Gastrocnemius medialis (tissue), 4 donors: Measurements from ENCODE around the gene ALPL. TPM values are rescaled to one million over a fixed set of nuclear protein-coding genes. Genes with fewer than 3 reads are reported as not detected.

ENCODE experiments used
- ATAC-seq, 2 donors: fragments of 150-250 bp; one replicate each; pipeline ENCODE4 v1.9.1; 2016
- DNase-seq, 2 donors: peaks; one replicate each; pipeline ENCODE4 v3.0.0-alpha.2; 2019
- H3K27ac ChIP-seq, 4 donors: fragments of 200-600 bp; sonication (generic); 1 replicate in 1 of 4; 2 replicates in 3 of 4; pipeline ENCODE4 v1.5.1; 2016 to 2018; ENCODE audit warnings: mild to moderate bottlenecking in 2 of 4, moderate library complexity in 1 of 4
- H3K27me3 ChIP-seq, 3 donors: fragments of 200-600 bp; sonication (generic) in 2 of 3; 1 replicate in 1 of 3; 2 replicates in 2 of 3; pipeline versions ENCODE4 v1.5.1 to v1.6.0; 2016 to 2019; ENCODE audit warnings: mild to moderate bottlenecking in 1 of 3, moderate library complexity in 1 of 3
- H3K36me3 ChIP-seq, 2 donors: fragments of 200-600 bp; sonication (generic) in 1 of 2; one replicate each; pipeline ENCODE4 v1.5.1; 2017 to 2018
- H3K4me1 ChIP-seq, 2 donors: fragments of 200-600 bp; sonication (generic) in 1 of 2; one replicate each; pipeline ENCODE4 v1.5.1; 2016 to 2017; ENCODE audit warnings: mild to moderate bottlenecking in 2 of 2
- H3K4me3 ChIP-seq, 4 donors: fragments of 200-600 bp; sonication (generic) in 3 of 4; 1 replicate in 1 of 4; 2 replicates in 3 of 4; pipeline ENCODE4 v1.5.1; 2016 to 2019; ENCODE audit warnings: mild to moderate bottlenecking in 2 of 4
- H3K9me3 ChIP-seq, 3 donors: fragments of 200-600 bp; sonication (generic) in 2 of 3; 1 replicate in 1 of 3; 2 replicates in 2 of 3; pipeline ENCODE4 v1.5.1; 2016 to 2019
- POLR2A ChIP-seq, 2 donors: fragments of 450-650 bp; IDR thresholded peaks; one replicate each; pipeline ENCODE4 v1.6.1; 2017; ENCODE audit warnings: antibody characterized with exemption in 2 of 2, mild to moderate bottlenecking in 2 of 2, moderate library complexity in 2 of 2
- in situ Hi-C, 4 donors: fragments of 200-750 bp; cut with MboI; loops; one replicate each; pipeline versions ENCODE4 v1.15.0 to v1.8.0; 2017; ENCODE audit warnings: low sequenced_read_pairs in 4 of 4
- intact Hi-C: fragments of 100-400 bp; cut with DNase I; formaldehyde crosslinking; loops from one replicate; pipeline ENCODE4 v1.15.1; 2023; ENCODE audit warnings: low total_unique reads
- total RNA-seq, 4 donors: library from RNA; depleted of rRNA; stranded (reverse); fragments of >200 nt; gene quantifications; one replicate each; pipeline versions ENCODE4 v1.1.0 to v1.2.3, GENCODE V29; 2016
- TF ChIP-seq, protein P1 (sequence below), 5 experiments: fragments of 450-650 bp in 3 of 5; fragments of 200-600 bp in 2 of 5; sonication (generic) in 2 of 5; IDR thresholded peaks in 4 of 5; conservative IDR thresholded peaks in 1 of 5; 1 replicate in 4 of 5; 2 replicates in 1 of 5; pipeline ENCODE4 v1.5.1; 2016 to 2019; ENCODE audit warnings: antibody characterized with exemption in 5 of 5, mild to moderate bottlenecking in 3 of 5, moderate library complexity in 3 of 5

The ALPL gene
- total RNA-seq, 4 donors from 2014 or later: 0.90 to 3.6 (median 2.2) TPM

- peaks cover 0 to 4% (median under 1%) of the 10 kb centered on the region in 3 donors for H3K27me3 ChIP-seq
- H3K36me3 ChIP-seq: no peaks in the 10 kb centered on the region
- ATAC-seq: no peak
- H3K4me3 ChIP-seq: no peak overlapping the region
- H3K9me3 ChIP-seq: no peaks in the 10 kb centered on the region
- DNase-seq: no peak
- TF ChIP-seq, protein P1, sequence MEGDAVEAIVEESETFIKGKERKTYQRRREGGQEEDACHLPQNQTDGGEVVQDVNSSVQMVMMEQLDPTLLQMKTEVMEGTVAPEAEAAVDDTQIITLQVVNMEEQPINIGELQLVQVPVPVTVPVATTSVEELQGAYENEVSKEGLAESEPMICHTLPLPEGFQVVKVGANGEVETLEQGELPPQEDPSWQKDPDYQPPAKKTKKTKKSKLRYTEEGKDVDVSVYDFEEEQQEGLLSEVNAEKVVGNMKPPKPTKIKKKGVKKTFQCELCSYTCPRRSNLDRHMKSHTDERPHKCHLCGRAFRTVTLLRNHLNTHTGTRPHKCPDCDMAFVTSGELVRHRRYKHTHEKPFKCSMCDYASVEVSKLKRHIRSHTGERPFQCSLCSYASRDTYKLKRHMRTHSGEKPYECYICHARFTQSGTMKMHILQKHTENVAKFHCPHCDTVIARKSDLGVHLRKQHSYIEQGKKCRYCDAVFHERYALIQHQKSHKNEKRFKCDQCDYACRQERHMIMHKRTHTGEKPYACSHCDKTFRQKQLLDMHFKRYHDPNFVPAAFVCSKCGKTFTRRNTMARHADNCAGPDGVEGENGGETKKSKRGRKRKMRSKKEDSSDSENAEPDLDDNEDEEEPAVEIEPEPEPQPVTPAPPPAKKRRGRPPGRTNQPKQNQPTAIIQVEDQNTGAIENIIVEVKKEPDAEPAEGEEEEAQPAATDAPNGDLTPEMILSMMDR (IDR thresholded peaks at IDR 0.05 in 4 of 5, conservative IDR thresholded peaks at IDR 0.05 in 1 of 5): no peak
- TF ChIP-seq POLR2A (IDR thresholded peaks at IDR 0.05): no peak
- intact Hi-C loops (no loop called here), in situ Hi-C loops (no loop called here)
- H3K27ac ChIP-seq: no peak overlapping the region
- no peaks in the 10 kb centered on the region for H3K4me1 ChIP-seq
Measured at GRCh38 chr1:21560916-21561638, 51.9 kb downstream of the ALPL start.

DNA sequence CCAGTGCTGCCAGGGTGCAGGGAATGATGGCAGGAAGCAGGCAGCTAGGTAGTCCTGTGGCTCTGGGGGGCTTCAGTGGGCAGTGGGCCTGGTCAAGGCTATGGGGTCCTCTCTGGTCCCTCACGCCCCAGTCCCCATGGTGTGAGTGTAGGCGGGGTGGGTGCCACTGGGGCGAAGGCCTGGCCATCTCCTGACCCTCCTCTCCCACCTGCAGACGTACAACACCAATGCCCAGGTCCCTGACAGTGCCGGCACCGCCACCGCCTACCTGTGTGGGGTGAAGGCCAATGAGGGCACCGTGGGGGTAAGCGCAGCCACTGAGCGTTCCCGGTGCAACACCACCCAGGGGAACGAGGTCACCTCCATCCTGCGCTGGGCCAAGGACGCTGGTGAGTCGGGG, 53.7 kb downstream of the ALPL start:
- intact Hi-C loops (no loop called here), in situ Hi-C loops (no loop called here)
- no peaks in the 10 kb centered on the region for H3K4me1 ChIP-seq
- DNase-seq: no peak
- TF ChIP-seq POLR2A (IDR thresholded peaks at IDR 0.05): no peak
- TF ChIP-seq, protein P1 (IDR thresholded peaks at IDR 0.05 in 4 of 5, conservative IDR thresholded peaks at IDR 0.05 in 1 of 5): no peak
- H3K9me3 ChIP-seq: no peaks in the 10 kb centered on the region
- no peak for ATAC-seq
- no peak overlapping the region for H3K4me3 ChIP-seq
- no peaks in the 10 kb centered on the region for H3K36me3 ChIP-seq
- H3K27me3 ChIP-seq: peaks cover 0 to 1% (median 0%) of the 10 kb centered on the region in 3 donors
- H3K27ac ChIP-seq: no peak overlapping the region

DNA sequence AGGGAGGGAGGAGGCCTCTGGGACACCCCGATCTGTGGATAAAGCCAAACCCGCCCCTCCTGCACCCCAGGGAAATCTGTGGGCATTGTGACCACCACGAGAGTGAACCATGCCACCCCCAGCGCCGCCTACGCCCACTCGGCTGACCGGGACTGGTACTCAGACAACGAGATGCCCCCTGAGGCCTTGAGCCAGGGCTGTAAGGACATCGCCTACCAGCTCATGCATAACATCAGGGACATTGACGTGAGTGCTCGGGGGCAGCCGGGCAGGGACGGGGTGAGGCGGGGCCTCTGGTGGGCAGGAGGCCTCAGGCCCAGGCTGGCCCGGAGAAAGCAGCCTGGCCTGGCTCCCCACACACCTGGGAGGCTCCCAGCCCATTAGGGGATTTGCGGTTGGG, 54.7 kb downstream of the ALPL start:
- TF ChIP-seq POLR2A (IDR thresholded peaks at IDR 0.05): no peak
- TF ChIP-seq, protein P1 (IDR thresholded peaks at IDR 0.05 in 4 of 5, conservative IDR thresholded peaks at IDR 0.05 in 1 of 5): no peak
- intact Hi-C loops: no loop called here

DNA sequence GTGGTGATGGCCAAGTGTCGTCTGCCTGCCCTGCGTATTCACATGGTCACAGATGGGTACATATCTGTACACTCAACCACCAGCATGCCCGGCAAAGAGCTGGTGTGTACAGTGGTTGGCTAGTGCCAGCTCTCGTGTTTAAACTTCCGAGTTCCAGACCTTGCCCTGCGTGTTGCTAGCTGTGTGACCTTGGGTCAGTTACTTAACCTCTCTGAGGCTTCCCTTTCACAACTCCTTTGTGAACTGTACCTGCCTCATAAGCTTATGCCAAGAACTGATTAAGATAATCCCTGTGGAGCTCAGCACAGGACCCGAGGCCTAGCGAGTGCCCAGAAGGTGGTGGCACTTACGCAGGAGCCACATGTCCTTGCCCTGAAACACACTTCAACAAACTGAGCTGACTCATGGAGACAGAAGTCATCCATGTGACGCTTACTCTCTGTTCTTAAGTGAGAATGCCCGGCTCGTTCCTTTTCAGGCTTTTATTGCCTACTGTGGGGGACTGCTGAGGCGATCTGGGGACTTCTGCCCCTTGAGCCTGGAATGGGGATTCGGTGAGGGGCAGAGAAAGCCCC, 55.4 kb downstream of the ALPL start:
- in situ Hi-C loops (no loop called here), intact Hi-C loops (no loop called here)
- ATAC-seq: no peak

More for the DNA sequence above, 54.7 kb downstream of the ALPL start:
- Histone ChIP-seq H3K27me3 (no peaks in the 10 kb centered on the region), H3K4me1 (no peaks in the 10 kb centered on the region), H3K4me3 (no peak overlapping the region), H3K36me3 (no peaks in the 10 kb centered on the region), H3K27ac (no peak overlapping the region), H3K9me3 (no peaks in the 10 kb centered on the region)
- DNase-seq (no peak), ATAC-seq (no peak)
- in situ Hi-C loops: no loop called here

More for the DNA sequence above, 55.4 kb downstream of the ALPL start:
- Histone ChIP-seq H3K4me1 (no peaks in the 10 kb centered on the region), H3K27me3 (no peaks in the 10 kb centered on the region), H3K36me3 (no peaks in the 10 kb centered on the region), H3K27ac (no peak overlapping the region), H3K4me3 (no peak overlapping the region), H3K9me3 (no peaks in the 10 kb centered on the region)
- TF ChIP-seq POLR2A (IDR thresholded peaks at IDR 0.05): no peak
- TF ChIP-seq, protein P1 (IDR thresholded peaks at IDR 0.05 in 4 of 5, conservative IDR thresholded peaks at IDR 0.05 in 1 of 5): no peak
- no peak for DNase-seq
